Sigmoid colon (tissue), 4 donors: Measurements from ENCODE around the gene PILRA.

ENCODE experiments used
- CTCF ChIP-seq, 4 experiments: fragments of 450-650 bp in 3 of 4; fragments of 200-600 bp in 1 of 4; IDR thresholded peaks; one replicate each; pipeline ENCODE4 v1.5.1; 2016 to 2019; ENCODE audit warnings: antibody characterized with exemption in 4 of 4, mild to moderate bottlenecking in 3 of 4, moderate library complexity in 2 of 4
- EP300 ChIP-seq, 4 donors: sonication (generic); formaldehyde crosslinking; IDR thresholded peaks; one replicate each; pipeline ENCODE4 v1.6.1; 2017; ENCODE audit warnings: antibody characterized with exemption in 4 of 4
- POLR2A ChIP-seq, 2 donors: fragments of 450-650 bp; IDR thresholded peaks; one replicate each; pipeline ENCODE4 v1.6.1; 2016; ENCODE audit warnings: antibody characterized with exemption in 2 of 2, mild to moderate bottlenecking in 2 of 2, moderate library complexity in 2 of 2
- POLR2AphosphoS5 ChIP-seq, 4 donors: sonication (generic); formaldehyde crosslinking; IDR thresholded peaks; one replicate each; pipeline ENCODE4 v1.6.1; 2017; ENCODE audit warnings: antibody characterized with exemption in 4 of 4

DNA sequence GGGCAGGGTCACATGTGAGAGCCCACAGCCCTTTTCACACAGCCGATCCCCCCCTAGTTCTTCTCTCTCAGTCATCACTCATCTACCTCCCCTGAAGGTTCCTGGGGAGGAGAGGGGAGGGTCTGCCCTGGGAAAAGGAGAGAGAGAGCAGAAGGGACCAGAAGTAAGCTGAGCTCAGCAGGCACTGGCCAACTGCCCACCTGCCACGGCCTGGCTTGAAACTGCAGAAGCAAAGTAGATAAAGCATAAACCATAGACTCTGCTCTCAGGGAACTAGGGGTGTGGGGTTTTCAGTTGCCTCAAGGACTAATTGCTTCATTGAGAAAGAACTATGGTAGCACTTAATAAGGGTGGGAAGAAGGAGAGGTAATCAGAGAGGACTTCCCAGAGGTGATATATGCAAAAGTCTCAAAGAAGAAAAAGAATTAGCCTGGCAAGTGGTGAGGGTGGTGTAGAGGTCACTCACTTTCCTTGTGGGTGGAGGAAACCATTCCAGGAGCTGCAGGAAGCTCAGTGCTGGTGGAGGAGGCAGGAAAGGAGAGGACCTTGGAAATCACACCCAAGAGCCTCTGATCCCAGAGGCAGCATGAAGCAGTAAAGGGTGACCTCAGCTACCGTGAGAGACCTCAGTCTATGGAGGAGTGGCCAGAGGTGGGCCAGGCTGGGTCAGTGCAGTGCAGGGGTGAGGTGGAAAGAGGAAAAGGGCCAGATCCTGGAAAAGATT lies 17.2 kb downstream of the PILRA start:
- TF ChIP-seq CTCF (IDR thresholded peaks at IDR 0.05) (no peak), POLR2AphosphoS5 (IDR thresholded peaks at IDR 0.05) (no peak), POLR2A (IDR thresholded peaks at IDR 0.05) (no peak), EP300 (IDR thresholded peaks at IDR 0.05) (no peak)
